Esophagus squamous epithelium (tissue), 5 donors: ENCODE measurements around the gene MAP2K7. TPM values are rescaled to one million over a fixed set of nuclear protein-coding genes. Genes with fewer than 3 reads are reported as not detected.

ENCODE experiments used
- DNase-seq: peaks from one replicate; lab custom pipeline; 2025; lab: John Stamatoyannopoulos, UW
- H3K27ac ChIP-seq, 4 donors: fragments of 200-600 bp; sonication (generic); one replicate each; pipeline ENCODE4 v1.5.1; 2016 to 2019; ENCODE audit warnings: mild to moderate bottlenecking in 1 of 4
- H3K27me3 ChIP-seq, 4 donors: fragments of 200-600 bp; sonication (generic); 1 replicate in 3 of 4; 2 replicates in 1 of 4; pipeline versions ENCODE4 v1.5.1 to v1.6.0; 2017 to 2021; ENCODE audit warnings: antibody characterized with exemption in 1 of 4
- H3K36me3 ChIP-seq, 3 donors: fragments of 200-600 bp; sonication (generic); one replicate each; pipeline ENCODE4 v1.5.1; 2016 to 2019
- H3K4me1 ChIP-seq, 3 donors: fragments of 200-600 bp; sonication (generic); one replicate each; pipeline ENCODE4 v1.5.1; 2017 to 2019
- H3K4me3 ChIP-seq, 4 donors: fragments of 200-600 bp; sonication (generic); 1 replicate in 3 of 4; 2 replicates in 1 of 4; pipeline ENCODE4 v1.5.1; 2016 to 2019; ENCODE audit warnings: mild to moderate bottlenecking in 2 of 4, moderate library complexity in 1 of 4
- H3K9me3 ChIP-seq, 3 donors: fragments of 200-600 bp; sonication (generic); one replicate each; pipeline ENCODE4 v1.5.1; 2016 to 2019
- POLR2A ChIP-seq, 4 donors: fragments of 450-650 bp; IDR thresholded peaks; one replicate each; pipeline ENCODE4 v1.6.1; 2017; ENCODE audit warnings: antibody characterized with exemption in 4 of 4, mild to moderate bottlenecking in 4 of 4, moderate library complexity in 3 of 4
- WGBS, 2 donors: methylation state at CpG; one replicate each; pipeline ENCODE4 v1.1.5; 2018; 5-methylcytosine and 5-hydroxymethylcytosine counted together
- intact Hi-C: fragments of 100-400 bp; cut with DNase I; formaldehyde crosslinking; loops from one replicate; pipeline ENCODE4 v1.15.0; 2022
- total RNA-seq, 4 donors: library from RNA; depleted of rRNA; stranded (reverse); fragments of >200 nt; gene quantifications; one replicate each; pipeline ENCODE4 v1.1.0, GENCODE V29; 2016
- TF ChIP-seq, protein P1 (sequence below), 6 experiments: fragments of 450-650 bp in 4 of 6; fragments of 200-600 bp in 2 of 6; sonication (generic) in 2 of 6; IDR thresholded peaks; one replicate each; pipeline ENCODE4 v1.5.1; 2016 to 2019; ENCODE audit warnings: antibody characterized with exemption in 6 of 6, mild to moderate bottlenecking in 4 of 6, moderate library complexity in 4 of 6
- donor health status: DM: yes; HTN: yes; CAD: no.

Gene MAP2K7
- total RNA-seq, 4 donors from 2014 or later = 8.6 to 17.3 (median 13.8) TPM

DNA sequence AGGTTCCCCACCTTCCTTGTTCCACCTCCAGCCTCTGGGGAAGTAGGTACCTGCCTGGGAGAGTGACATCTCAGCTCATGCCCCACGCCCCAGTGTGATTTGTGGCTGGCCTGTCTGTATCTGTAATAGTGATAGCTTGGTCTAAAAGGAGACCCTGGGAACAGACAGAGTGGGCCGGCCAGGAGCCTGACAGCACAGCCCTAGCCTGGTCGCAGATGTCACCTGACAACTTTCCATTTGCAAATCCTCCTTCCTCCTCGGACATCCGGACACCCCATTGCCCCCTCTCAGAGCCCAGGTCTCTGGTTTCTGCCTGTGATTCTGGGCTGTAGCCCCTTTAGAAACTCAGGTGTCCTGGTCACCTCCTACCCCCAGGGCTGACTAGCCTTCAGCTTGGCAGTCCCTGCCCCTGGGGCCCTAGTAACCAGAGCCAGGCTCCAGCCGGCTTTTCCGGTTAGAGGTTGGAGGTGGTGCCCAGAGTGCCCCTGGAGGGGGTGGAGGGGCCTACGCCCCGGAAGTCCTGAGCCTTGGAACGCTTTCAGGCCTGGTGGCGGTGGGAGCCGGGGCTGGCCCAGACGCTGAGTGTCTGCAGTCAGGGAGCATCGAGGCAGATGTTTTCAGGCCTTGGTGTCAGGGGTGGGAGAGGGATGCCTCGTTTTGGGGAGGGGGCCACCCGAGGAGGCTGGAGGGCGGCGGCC lies 8.9 kb upstream of the MAP2K7 start:
- Histone ChIP-seq H3K36me3 (peaks cover 0 to 15% (median 0%) of the 10 kb centered on the region in 3 donors), H3K27ac (peak overlapping the region in 1 of 4 donors; percentile 21), H3K27me3 (peaks cover 0 to 39% (median 0%) of the 10 kb centered on the region in 4 donors), H3K4me1 (peaks cover 4 to 35% (median 12%) of the 10 kb centered on the region in 3 donors), H3K9me3 (no peaks in the 10 kb centered on the region), H3K4me3 (no peak overlapping the region)
- intact Hi-C loops = no loop called here
- 31 to 42% methylated on average over 5 to 7 of the region's 18 CpGs for WGBS, 2 donors
- TF ChIP-seq, protein P1, sequence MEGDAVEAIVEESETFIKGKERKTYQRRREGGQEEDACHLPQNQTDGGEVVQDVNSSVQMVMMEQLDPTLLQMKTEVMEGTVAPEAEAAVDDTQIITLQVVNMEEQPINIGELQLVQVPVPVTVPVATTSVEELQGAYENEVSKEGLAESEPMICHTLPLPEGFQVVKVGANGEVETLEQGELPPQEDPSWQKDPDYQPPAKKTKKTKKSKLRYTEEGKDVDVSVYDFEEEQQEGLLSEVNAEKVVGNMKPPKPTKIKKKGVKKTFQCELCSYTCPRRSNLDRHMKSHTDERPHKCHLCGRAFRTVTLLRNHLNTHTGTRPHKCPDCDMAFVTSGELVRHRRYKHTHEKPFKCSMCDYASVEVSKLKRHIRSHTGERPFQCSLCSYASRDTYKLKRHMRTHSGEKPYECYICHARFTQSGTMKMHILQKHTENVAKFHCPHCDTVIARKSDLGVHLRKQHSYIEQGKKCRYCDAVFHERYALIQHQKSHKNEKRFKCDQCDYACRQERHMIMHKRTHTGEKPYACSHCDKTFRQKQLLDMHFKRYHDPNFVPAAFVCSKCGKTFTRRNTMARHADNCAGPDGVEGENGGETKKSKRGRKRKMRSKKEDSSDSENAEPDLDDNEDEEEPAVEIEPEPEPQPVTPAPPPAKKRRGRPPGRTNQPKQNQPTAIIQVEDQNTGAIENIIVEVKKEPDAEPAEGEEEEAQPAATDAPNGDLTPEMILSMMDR (IDR thresholded peaks at IDR 0.05) = peak in 1 of 6 experiments; percentile 15
- no peak for TF ChIP-seq POLR2A (IDR thresholded peaks at IDR 0.05)
- no peak for DNase-seq

DNA sequence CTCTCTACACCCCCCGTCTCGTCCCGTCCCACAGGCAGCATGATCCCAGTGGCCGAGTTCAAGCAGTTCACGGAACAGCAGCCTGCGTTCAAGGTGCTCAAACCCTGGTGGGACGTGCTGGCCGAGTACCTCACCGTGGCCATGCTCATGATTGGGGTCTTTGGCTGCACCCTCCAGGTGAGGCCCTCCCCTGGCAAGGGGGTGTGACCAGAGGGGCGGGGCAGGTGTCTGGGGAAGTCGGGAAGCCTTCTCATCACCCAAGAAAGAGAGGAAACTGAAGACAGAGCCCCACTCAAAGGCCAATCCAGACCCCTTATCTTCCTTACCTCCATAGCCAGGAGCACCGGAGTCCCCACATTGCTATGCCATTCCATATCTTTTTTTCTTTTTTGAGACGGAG lies 8.1 kb upstream of the MAP2K7 start:
- peaks cover 0 to 17% (median 0%) of the 10 kb centered on the region in 3 donors for H3K36me3 ChIP-seq
- 80 to 91% methylated on average over 4 to 11 of the region's 13 CpGs for WGBS, 2 donors
- peak overlapping the region in 1 of 4 donors; percentile 21 for H3K27ac ChIP-seq
- no peak overlapping the region for H3K4me3 ChIP-seq
- peaks cover 0 to 43% (median 0%) of the 10 kb centered on the region in 4 donors for H3K27me3 ChIP-seq
- intact Hi-C loops = no loop called here
- H3K4me1 ChIP-seq = peaks cover 10 to 43% (median 12%) of the 10 kb centered on the region in 3 donors
- no peaks in the 10 kb centered on the region for H3K9me3 ChIP-seq
- no peak for DNase-seq
- TF ChIP-seq, protein P1 (IDR thresholded peaks at IDR 0.05) = no peak
- no peak for TF ChIP-seq POLR2A (IDR thresholded peaks at IDR 0.05)

DNA sequence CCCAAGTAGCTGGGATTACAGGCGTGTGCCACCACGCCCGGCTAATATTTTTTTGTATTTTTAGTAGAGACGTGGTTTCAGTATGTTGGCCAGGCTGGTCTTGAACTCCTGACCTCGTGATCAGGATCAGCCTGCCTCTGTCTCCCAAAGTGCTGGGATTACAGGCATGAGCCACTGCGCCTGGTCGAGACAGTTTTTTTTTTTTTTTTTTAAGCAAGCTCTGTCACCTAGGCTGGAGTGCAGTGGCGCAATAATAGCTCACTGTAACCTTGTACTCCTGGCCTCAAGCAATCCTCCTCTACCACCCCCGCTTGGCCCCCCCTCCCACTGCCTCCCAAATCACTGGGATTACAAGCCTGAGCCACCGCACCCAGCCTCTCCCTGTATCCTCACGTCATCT lies 6.4 kb upstream of the MAP2K7 start:
- H3K36me3 ChIP-seq = peaks cover 0 to 17% (median 0%) of the 10 kb centered on the region in 3 donors
- peak overlapping the region in 3 of 4 donors; percentile 45 to 78 (median 61) for H3K27ac ChIP-seq
- H3K27me3 ChIP-seq = peaks cover 0 to 44% (median 0%) of the 10 kb centered on the region in 4 donors

DNA sequence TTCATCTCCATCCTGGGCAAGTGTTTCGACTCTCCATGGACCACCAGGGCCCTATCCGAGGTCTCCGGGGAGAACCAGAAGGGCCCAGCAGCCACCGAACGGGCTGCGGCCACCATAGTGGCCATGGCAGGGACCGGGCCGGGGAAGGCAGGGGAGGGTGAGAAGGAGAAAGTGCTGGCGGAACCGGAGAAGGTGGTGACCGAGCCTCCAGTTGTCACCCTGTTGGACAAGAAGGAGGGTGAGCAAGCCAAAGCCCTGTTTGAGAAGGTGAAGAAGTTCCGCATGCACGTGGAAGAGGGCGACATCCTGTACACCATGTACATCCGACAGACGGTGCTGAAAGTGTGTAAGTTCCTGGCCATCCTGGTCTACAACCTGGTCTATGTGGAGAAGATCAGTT lies 4.7 kb upstream of the MAP2K7 start:
- WGBS, 2 donors = 93 to 97% methylated on average over 13 to 14 of the region's 16 CpGs
- no peaks in the 10 kb centered on the region for H3K9me3 ChIP-seq
- peaks cover 0 to 32% (median 0%) of the 10 kb centered on the region in 4 donors for H3K27me3 ChIP-seq
- no peak for DNase-seq
- peaks cover 27 to 66% (median 28%) of the 10 kb centered on the region in 3 donors for H3K4me1 ChIP-seq
- intact Hi-C loops = no loop called here
- H3K4me3 ChIP-seq = no peak overlapping the region
- no peak for TF ChIP-seq POLR2A (IDR thresholded peaks at IDR 0.05)
- TF ChIP-seq, protein P1 (IDR thresholded peaks at IDR 0.05) = no peak
- H3K36me3 ChIP-seq = peaks cover 0 to 17% (median 0%) of the 10 kb centered on the region in 3 donors
- H3K27ac ChIP-seq = no peak overlapping the region

More for the DNA sequence above, 6.4 kb upstream of the MAP2K7 start:
- intact Hi-C loops = no loop called here
- Histone ChIP-seq H3K4me1 (peaks cover 18 to 61% (median 20%) of the 10 kb centered on the region in 3 donors), H3K4me3 (no peak overlapping the region), H3K9me3 (no peaks in the 10 kb centered on the region)
- no peak for TF ChIP-seq POLR2A (IDR thresholded peaks at IDR 0.05)
- TF ChIP-seq, protein P1 (IDR thresholded peaks at IDR 0.05) = no peak
- 41 to 63% methylated on average over 10 to 11 of the region's 11 CpGs for WGBS, 2 donors
- DNase-seq = no peak

DNA sequence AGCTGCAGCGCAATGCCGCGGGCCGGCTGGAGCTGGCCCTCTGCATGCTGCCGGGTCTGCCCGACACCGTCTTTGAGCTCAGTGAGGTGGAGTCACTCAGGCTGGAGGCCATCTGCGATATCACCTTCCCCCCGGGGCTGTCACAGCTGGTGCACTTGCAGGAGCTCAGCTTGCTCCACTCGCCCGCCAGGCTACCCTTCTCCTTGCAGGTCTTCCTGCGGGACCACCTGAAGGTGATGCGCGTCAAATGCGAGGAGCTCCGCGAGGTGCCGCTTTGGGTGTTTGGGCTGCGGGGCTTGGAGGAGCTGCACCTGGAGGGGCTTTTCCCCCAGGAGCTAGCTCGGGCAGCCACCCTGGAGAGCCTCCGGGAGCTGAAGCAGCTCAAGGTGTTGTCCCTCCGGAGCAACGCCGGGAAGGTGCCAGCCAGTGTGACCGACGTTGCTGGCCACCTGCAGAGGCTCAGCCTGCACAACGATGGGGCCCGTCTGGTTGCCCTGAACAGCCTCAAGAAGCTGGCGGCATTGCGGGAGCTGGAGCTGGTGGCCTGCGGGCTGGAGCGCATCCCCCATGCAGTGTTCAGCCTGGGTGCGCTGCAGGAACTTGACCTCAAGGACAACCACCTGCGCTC lies 3.8 kb upstream of the MAP2K7 start:
- H3K4me3 ChIP-seq = no peak overlapping the region
- no peaks in the 10 kb centered on the region for H3K9me3 ChIP-seq
- H3K27ac ChIP-seq = peak overlapping the region in 2 of 4 donors; percentile 91 to 92
- H3K36me3 ChIP-seq = peaks cover 0 to 17% (median 0%) of the 10 kb centered on the region in 3 donors
- peaks cover 0 to 24% (median 0%) of the 10 kb centered on the region in 4 donors for H3K27me3 ChIP-seq
- 80 to 87% methylated on average over 1 to 6 of the region's 34 CpGs for WGBS, 2 donors
- peaks cover 29 to 66% (median 33%) of the 10 kb centered on the region in 3 donors for H3K4me1 ChIP-seq
- no peak for DNase-seq
- TF ChIP-seq, protein P1 (IDR thresholded peaks at IDR 0.05) = no peak
- TF ChIP-seq POLR2A (IDR thresholded peaks at IDR 0.05) = no peak
- intact Hi-C loops = loop anchor here (10.0 kb wide), 1 partner anchor 45 kb away; no protein-coding TSS in a partner anchor
